22Rv1 (cell line): ENCODE measurements around the gene COL25A1.

Experiments used
- ZFX ChIP-seq: fragments of 450-650 bp; IDR thresholded peaks from 2 replicates; pipeline ENCODE4 v1.6.1; 2017; ENCODE audit warnings: antibody characterized with exemption, borderline replicate concordance
- TF ChIP-seq, protein P1 (sequence below): fragments of 450-650 bp; IDR thresholded peaks from 2 replicates; pipeline ENCODE4 v1.5.1; 2017; ENCODE audit warnings: mild to moderate bottlenecking

DNA sequence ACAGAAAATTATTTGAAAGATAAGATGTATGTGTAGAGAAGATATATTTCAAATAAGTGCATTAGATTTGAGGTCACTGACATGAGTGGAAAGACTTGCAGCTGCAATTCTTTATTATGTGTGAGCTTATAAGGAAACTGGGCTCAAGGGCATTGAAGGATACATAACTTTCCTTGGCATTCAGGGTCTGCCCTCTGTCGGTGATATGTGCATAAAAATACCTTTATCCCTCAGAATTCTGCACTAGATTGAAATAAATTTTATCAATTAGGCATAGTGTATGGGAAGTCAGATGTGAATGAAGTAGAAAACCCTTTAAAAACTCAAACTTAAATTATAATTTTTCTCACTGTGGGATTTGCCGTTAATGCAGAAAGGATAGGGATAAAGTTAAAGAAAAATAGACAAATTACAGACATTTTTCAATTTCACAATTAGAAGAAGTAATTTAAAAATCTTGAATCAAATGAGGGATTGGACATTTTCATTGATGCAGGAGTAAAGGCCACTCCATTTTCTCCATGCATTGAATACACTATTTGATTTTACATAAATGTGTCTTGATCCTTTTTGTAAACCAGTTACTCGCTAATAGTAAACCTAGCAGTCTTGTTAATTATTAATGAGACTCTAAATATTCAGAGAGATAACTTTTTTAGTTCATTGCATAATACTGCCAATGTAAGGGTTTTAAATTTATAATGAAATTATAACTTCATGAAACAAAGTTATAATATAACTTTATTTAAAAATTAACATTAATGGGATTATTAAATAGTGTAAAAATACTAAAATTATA is 518.6 kb downstream of the COL25A1 start:
- TF ChIP-seq, protein P1, sequence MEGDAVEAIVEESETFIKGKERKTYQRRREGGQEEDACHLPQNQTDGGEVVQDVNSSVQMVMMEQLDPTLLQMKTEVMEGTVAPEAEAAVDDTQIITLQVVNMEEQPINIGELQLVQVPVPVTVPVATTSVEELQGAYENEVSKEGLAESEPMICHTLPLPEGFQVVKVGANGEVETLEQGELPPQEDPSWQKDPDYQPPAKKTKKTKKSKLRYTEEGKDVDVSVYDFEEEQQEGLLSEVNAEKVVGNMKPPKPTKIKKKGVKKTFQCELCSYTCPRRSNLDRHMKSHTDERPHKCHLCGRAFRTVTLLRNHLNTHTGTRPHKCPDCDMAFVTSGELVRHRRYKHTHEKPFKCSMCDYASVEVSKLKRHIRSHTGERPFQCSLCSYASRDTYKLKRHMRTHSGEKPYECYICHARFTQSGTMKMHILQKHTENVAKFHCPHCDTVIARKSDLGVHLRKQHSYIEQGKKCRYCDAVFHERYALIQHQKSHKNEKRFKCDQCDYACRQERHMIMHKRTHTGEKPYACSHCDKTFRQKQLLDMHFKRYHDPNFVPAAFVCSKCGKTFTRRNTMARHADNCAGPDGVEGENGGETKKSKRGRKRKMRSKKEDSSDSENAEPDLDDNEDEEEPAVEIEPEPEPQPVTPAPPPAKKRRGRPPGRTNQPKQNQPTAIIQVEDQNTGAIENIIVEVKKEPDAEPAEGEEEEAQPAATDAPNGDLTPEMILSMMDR: peak; percentile 75
- TF ChIP-seq ZFX: no peak
